KMS-11 (cell line): ENCODE data around the gene MAPK7.

Experiments used
- H2AFZ ChIP-seq: fragments of 200-600 bp; sonication (generic); 2 replicates; pipeline ENCODE4 v1.6.1; 2016; ENCODE audit warnings: antibody characterized with exemption, mixed run types, low read depth
- H3K27ac ChIP-seq: fragments of 200-600 bp; sonication (generic); 2 replicates; pipeline ENCODE4 v1.6.1; 2016; ENCODE audit warnings: mild to moderate bottlenecking, mixed run types
- H3K27me3 ChIP-seq: fragments of 200-600 bp; sonication (generic); 2 replicates; pipeline ENCODE4 v1.6.1; 2017; ENCODE audit warnings: mild to moderate bottlenecking, low read depth, mixed run types, moderate library complexity; ENCODE audit not compliant: insufficient read depth
- H3K36me3 ChIP-seq: fragments of 200-600 bp; sonication (generic); 2 replicates; pipeline ENCODE4 v1.6.1; 2017; ENCODE audit warnings: mild to moderate bottlenecking, mixed run types; ENCODE audit not compliant: insufficient read depth
- H3K4me1 ChIP-seq: fragments of 200-600 bp; sonication (generic); 2 replicates; pipeline ENCODE4 v1.6.1; 2016; ENCODE audit warnings: mild to moderate bottlenecking, low read depth, mixed run types; ENCODE audit not compliant: poor library complexity, severe bottlenecking
- H3K4me2 ChIP-seq: fragments of 200-600 bp; sonication (generic); 2 replicates; pipeline ENCODE4 v1.7.0; 2016; ENCODE audit warnings: mild to moderate bottlenecking, mixed run types
- H3K4me3 ChIP-seq: fragments of 200-600 bp; sonication (generic); IDR thresholded peaks from 2 replicates; pipeline ENCODE4 v1.6.1; 2017; ENCODE audit warnings: low read depth, low read length, mixed read lengths; ENCODE audit not compliant: insufficient read depth
- H3K79me2 ChIP-seq: fragments of 200-600 bp; sonication (generic); 2 replicates; pipeline ENCODE4 v1.6.1; 2016; ENCODE audit warnings: low read depth, mixed run types; ENCODE audit not compliant: insufficient read depth
- H3K9ac ChIP-seq: fragments of 200-600 bp; sonication (generic); 2 replicates; pipeline ENCODE4 v1.6.1; 2016; ENCODE audit warnings: mild to moderate bottlenecking, mixed run types
- H4K20me1 ChIP-seq: fragments of 200-600 bp; sonication (generic); 2 replicates; pipeline ENCODE4 v1.6.1; 2016; ENCODE audit warnings: mild to moderate bottlenecking, mixed run types; ENCODE audit not compliant: insufficient read depth
- TF ChIP-seq, protein P1 (sequence below): fragments of 200-600 bp; sonication (generic); conservative IDR thresholded peaks from 2 replicates; pipeline ENCODE4 v1.6.1; 2017; ENCODE audit warnings: low read depth, mild to moderate bottlenecking, antibody characterized with exemption, low read length, moderate library complexity, mixed read lengths

The MAPK7 gene

DNA sequence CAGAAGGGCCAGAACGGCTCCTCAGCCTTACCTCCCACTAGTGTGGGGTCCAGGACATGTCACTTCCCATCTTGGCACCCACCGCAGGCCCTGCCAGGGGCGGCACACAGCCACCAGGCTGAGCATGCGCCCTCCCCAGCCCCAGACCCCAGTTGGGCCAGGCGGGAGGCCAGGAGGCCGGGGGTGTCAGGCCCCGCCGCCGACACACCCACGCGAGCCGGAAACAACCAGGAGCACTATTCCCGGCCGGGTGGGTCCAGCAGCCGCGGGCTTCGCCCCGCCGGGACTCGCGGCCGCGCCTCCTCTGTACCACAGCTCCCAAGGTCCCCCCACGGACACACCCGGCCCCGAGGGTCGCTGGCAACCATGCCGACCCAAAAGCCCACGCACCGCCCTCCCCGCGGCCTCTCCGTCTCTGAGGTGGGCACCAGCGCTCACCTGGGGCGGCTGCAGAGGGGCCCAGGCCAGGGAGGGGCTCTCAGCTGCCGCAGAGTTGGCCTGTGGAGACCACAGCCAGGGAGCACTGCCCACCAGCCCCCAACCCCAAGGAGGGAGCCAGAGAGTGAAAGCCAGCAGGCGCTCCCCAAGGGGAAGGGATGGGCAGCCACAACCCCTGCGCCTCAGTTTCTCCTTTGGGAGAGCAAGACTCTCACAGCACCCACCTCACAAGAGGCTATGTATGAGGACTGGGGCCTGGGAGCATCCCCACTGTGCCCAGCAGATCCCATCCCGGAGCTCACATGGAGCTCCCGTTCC, 33.8 kb upstream of the MAPK7 start:
- H4K20me1 ChIP-seq, result no peaks in the 10 kb centered on the region
- no peaks in the 10 kb centered on the region for H3K4me1 ChIP-seq
- TF ChIP-seq, protein P1, sequence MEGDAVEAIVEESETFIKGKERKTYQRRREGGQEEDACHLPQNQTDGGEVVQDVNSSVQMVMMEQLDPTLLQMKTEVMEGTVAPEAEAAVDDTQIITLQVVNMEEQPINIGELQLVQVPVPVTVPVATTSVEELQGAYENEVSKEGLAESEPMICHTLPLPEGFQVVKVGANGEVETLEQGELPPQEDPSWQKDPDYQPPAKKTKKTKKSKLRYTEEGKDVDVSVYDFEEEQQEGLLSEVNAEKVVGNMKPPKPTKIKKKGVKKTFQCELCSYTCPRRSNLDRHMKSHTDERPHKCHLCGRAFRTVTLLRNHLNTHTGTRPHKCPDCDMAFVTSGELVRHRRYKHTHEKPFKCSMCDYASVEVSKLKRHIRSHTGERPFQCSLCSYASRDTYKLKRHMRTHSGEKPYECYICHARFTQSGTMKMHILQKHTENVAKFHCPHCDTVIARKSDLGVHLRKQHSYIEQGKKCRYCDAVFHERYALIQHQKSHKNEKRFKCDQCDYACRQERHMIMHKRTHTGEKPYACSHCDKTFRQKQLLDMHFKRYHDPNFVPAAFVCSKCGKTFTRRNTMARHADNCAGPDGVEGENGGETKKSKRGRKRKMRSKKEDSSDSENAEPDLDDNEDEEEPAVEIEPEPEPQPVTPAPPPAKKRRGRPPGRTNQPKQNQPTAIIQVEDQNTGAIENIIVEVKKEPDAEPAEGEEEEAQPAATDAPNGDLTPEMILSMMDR, result no peak
- no peak overlapping the region for H3K4me2 ChIP-seq
- H2AFZ ChIP-seq, result no peak overlapping the region
- H3K36me3 ChIP-seq, result no peaks in the 10 kb centered on the region
- H3K27me3 ChIP-seq, result no peaks in the 10 kb centered on the region
- H3K79me2 ChIP-seq, result no peaks in the 10 kb centered on the region
- H3K9ac ChIP-seq, result no peak overlapping the region
- no peak overlapping the region for H3K27ac ChIP-seq
- H3K4me3 ChIP-seq, result no peak overlapping the region

DNA sequence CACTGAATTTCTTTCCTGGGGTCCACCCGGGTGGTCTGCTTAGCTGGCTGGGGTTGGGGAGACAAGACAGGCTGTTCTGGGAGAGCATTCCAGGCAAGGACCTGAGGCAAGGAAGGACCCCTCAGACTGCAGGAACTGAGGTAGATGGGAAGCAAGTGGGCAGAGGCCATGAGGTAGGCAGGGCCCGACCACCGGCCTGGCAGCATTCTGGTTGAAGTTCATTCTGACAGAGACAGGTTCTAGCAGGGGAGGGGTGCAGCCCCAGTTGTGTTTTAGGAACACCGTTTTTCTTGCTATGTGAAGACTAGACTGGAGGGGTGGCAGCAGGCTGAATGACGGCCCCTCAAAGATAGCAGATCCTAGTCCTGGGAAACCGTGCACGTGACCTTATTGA, 33.2 kb upstream of the MAPK7 start:
- Histone ChIP-seq H4K20me1 (no peaks in the 10 kb centered on the region), H3K4me3 (no peak overlapping the region), H3K4me2 (no peak overlapping the region), H3K4me1 (no peaks in the 10 kb centered on the region), H3K27ac (no peak overlapping the region), H2AFZ (no peak overlapping the region), H3K36me3 (no peaks in the 10 kb centered on the region), H3K79me2 (no peaks in the 10 kb centered on the region), H3K27me3 (no peaks in the 10 kb centered on the region), H3K9ac (no peak overlapping the region)
- TF ChIP-seq, protein P1, result no peak

DNA sequence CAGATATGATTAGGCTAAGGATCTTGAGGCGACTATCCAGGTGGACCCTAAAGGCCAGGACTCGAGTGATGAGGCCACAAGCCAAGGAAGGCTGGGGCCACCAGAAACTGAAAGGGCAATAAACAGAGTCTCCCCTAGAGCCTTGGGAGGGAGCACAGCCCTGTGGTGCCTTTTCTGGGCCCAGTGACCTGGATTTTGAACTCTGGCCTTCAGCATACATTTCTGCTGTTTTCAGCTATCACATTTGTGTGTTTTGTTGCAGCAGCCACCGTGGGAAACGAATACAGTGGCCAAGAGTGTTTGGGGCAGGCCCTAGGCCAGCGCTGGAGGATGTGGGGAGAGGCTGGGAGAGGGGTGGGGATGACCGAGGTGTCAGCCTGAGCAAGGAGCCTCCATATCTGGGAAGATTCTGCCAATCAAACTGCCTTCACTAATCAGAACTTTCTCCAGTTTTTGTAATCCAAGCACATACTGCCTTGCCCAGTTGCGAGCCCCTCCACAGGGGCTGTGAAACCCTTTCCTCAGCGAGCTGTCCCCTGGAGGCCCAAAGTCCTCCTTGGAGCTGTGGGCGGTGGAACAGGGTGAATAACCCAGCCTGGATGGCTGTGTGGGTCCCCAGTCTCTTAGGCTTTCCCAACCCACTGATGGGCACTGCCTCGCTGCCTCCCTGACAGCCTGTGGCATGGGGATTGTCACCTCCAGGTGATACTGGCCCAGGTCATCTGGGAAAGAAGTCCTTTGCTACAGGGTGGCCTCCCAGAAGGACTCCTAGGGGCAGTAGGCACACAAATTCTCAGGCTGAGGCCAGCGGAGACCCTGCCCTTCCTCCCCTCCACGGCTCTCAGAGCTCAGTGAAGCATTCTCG, 32.6 kb upstream of the MAPK7 start:
- no peaks in the 10 kb centered on the region for H3K27me3 ChIP-seq
- H3K27ac ChIP-seq, result no peak overlapping the region
- no peaks in the 10 kb centered on the region for H3K4me1 ChIP-seq
- no peak overlapping the region for H2AFZ ChIP-seq
- no peak overlapping the region for H3K4me2 ChIP-seq
- H3K4me3 ChIP-seq, result no peak overlapping the region
- no peaks in the 10 kb centered on the region for H3K36me3 ChIP-seq
- H4K20me1 ChIP-seq, result no peaks in the 10 kb centered on the region
- TF ChIP-seq, protein P1, result no peak
- H3K79me2 ChIP-seq, result no peaks in the 10 kb centered on the region
- no peak overlapping the region for H3K9ac ChIP-seq

DNA sequence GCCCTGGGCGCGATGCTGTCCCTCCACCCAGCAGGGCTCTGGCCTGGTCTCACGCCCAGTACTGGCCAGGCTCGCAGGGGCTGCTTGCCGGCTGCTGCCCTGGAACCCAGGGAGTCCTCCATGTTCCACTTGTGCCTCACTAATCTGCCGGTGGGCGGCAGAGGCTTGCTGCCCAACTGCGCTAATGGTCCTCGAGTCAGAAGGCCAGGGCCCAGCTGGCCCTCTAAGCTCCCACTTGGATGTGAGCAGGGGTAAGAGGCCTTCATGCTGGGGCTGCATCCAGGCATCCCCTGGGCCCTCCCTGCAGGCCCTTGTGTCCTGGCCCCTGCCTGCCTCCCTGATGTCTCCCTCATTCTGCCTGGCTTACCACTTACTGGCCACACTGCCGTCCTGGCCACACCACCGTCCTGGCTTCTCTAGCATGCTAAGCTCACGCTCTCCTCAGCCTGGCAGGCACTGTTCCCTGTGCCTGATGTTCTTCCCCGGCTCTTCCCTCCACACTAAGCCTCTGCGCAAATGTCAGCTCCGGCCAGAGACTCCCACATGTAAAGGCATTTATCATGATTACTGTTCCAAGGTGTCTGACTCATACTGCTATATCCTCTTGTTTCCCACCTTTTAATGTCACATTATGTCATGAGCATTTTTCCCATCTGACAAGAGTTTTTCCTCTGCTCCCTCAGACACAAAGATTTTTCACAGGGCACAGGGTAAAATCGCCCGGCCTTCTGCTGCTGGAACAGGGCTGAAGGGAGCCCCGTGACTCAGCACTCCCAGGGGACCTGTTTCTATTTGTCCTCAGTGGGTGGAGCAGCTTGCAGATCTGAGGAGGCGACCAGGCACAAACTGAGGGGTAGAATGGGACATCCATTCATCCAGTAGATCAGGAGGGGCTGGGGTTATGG, 31.7 kb upstream of the MAPK7 start:
- H3K4me1 ChIP-seq, result no peaks in the 10 kb centered on the region
- no peak overlapping the region for H3K9ac ChIP-seq
- H2AFZ ChIP-seq, result no peak overlapping the region

More for the DNA sequence above, 31.7 kb upstream of the MAPK7 start:
- H3K4me2 ChIP-seq, result no peak overlapping the region
- no peaks in the 10 kb centered on the region for H3K79me2 ChIP-seq
- H3K27me3 ChIP-seq, result no peaks in the 10 kb centered on the region
- TF ChIP-seq, protein P1, result no peak
- H3K36me3 ChIP-seq, result no peaks in the 10 kb centered on the region
- H4K20me1 ChIP-seq, result no peaks in the 10 kb centered on the region
- no peak overlapping the region for H3K4me3 ChIP-seq
- no peak overlapping the region for H3K27ac ChIP-seq
